OCI-LY3 (cell line): Measurements from ENCODE around the gene WDR5.

ENCODE experiments used
- H2AFZ ChIP-seq: fragments of 200-600, 300-600 bp; shearing (Covaris generic); 2 replicates; pipeline ENCODE4 v1.6.0; 2014; ENCODE audit warnings: antibody characterized with exemption, low read depth, low read length
- H3K27ac ChIP-seq: fragments of 200-600, 300-600 bp; sonication (generic); 2 replicates; pipeline ENCODE4 v1.5.1; 2014; ENCODE audit warnings: mild to moderate bottlenecking, low read length, moderate library complexity, mixed read lengths
- H3K27me3 ChIP-seq: fragments of 200-600, 300-600 bp; sonication (generic); 2 replicates; pipeline ENCODE4 v1.6.1; 2014; ENCODE audit warnings: low read depth, low read length, mixed read lengths
- H3K36me3 ChIP-seq: fragments of 200-600, 300-600 bp; sonication (generic); replicated peaks from 2 replicates; pipeline ENCODE3; 2014; ENCODE audit warnings: low read depth, low read length, mixed read lengths
- H3K4me1 ChIP-seq: fragments of 300-600, 200-600 bp; sonication (generic); 2 replicates; pipeline ENCODE4 v1.6.1; 2014; ENCODE audit warnings: low read length, mixed read lengths
- H3K4me2 ChIP-seq: fragments of 200-600, 300-600 bp; sonication (generic); 2 replicates; pipeline ENCODE4 v1.6.1; 2014; ENCODE audit warnings: low read length, mixed read lengths
- H3K4me3 ChIP-seq: fragments of 300-600, 200-600 bp; sonication (generic); 2 replicates; pipeline ENCODE4 v1.5.1; 2014; ENCODE audit warnings: antibody characterized with exemption, mild to moderate bottlenecking, low read length, moderate library complexity
- H3K79me2 ChIP-seq: fragments of 300-600, 200-600 bp; shearing (Covaris generic); 2 replicates; pipeline ENCODE4 v1.6.1; 2014; ENCODE audit warnings: mild to moderate bottlenecking, low read length, mixed read lengths
- H3K9ac ChIP-seq: fragments of 300-600, 200-600 bp; shearing (Covaris generic); 2 replicates; pipeline ENCODE4 v1.6.0; 2014; ENCODE audit warnings: mild to moderate bottlenecking, low read length, moderate library complexity
- H3K9me3 ChIP-seq: fragments of 200-600, 300-600 bp; shearing (Covaris generic); 2 replicates; pipeline ENCODE4 v1.6.1; 2014; ENCODE audit warnings: low read length, mixed read lengths; ENCODE audit not compliant: insufficient read depth
- H4K20me1 ChIP-seq: fragments of 200-600, 300-600 bp; sonication (generic); 2 replicates; pipeline ENCODE4 v1.6.1; 2016; ENCODE audit warnings: low read length, mixed read lengths; ENCODE audit not compliant: insufficient read depth
- EZH2phosphoT487 ChIP-seq: fragments of 200-600 bp; shearing (Covaris generic); IDR thresholded peaks from 2 replicates; pipeline ENCODE4 v1.6.1; 2018; ENCODE audit warnings: antibody characterized with exemption, mixed run types, low read depth
- TF ChIP-seq, protein P1 (sequence below): fragments of 200-600, 300-600 bp; sonication (generic); IDR thresholded peaks from 2 replicates; pipeline ENCODE4 v1.5.1; 2014; ENCODE audit warnings: antibody characterized with exemption, low read length, low read depth

Gene WDR5

GRCh38 chr9:134187891-134188385, 52.1 kb downstream of the WDR5 start:
- H3K4me1 ChIP-seq, result peaks cover 27% of the 10 kb centered on the region
- peak overlapping the region; percentile 55; the same call in 1 of the 2 replicates for H3K4me2 ChIP-seq
- H3K36me3 ChIP-seq, result no peaks in the 10 kb centered on the region
- H3K4me3 ChIP-seq, result no peak overlapping the region
- H3K27ac ChIP-seq, result no peak overlapping the region
- H3K79me2 ChIP-seq, result no peaks in the 10 kb centered on the region
- no peak overlapping the region for H2AFZ ChIP-seq
- no peaks in the 10 kb centered on the region; the same call in 1 of the 2 replicates for H3K27me3 ChIP-seq
- no peaks in the 10 kb centered on the region for H4K20me1 ChIP-seq
- TF ChIP-seq EZH2phosphoT487, result no peak
- TF ChIP-seq, protein P1, sequence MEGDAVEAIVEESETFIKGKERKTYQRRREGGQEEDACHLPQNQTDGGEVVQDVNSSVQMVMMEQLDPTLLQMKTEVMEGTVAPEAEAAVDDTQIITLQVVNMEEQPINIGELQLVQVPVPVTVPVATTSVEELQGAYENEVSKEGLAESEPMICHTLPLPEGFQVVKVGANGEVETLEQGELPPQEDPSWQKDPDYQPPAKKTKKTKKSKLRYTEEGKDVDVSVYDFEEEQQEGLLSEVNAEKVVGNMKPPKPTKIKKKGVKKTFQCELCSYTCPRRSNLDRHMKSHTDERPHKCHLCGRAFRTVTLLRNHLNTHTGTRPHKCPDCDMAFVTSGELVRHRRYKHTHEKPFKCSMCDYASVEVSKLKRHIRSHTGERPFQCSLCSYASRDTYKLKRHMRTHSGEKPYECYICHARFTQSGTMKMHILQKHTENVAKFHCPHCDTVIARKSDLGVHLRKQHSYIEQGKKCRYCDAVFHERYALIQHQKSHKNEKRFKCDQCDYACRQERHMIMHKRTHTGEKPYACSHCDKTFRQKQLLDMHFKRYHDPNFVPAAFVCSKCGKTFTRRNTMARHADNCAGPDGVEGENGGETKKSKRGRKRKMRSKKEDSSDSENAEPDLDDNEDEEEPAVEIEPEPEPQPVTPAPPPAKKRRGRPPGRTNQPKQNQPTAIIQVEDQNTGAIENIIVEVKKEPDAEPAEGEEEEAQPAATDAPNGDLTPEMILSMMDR, result no peak
- H3K9me3 ChIP-seq, result no peaks in the 10 kb centered on the region
- no peak overlapping the region for H3K9ac ChIP-seq

DNA sequence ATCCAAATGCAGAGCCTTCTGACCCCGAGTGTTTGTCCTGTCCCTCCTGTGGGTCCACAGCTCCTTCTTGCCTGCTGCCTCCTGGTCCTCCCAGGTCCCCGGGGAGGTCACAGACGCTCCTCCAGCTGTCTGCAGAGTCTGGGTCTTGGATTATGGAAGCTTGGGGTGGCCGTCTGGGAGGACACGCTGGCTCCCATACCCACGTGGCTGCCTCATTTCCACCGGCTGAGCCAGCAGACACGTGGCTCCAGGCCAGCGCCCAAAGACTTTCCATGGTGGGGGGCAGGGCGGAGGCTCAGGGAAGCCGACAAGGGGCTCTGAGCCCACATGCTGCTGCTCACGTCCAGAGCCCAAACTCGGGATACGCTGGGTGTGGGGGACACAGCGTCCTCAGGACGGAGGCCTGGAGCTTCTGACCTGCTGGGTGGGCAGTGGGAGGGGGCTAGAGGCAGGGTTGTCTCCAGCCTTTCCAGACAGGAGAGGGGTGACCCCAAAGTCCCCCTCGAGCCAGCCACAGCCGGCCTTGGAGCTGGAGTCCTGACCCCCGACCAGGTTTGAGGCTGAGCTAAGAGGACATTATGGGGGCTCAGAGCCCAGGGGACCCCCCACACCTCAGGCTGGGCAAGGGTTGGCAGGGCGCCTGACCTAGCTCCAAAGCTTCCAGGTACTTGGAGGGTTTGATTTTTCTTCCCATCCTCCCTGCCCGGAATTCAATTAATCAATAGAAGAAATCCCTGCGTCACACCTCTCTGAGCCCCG, 52.7 kb downstream of the WDR5 start:
- H3K4me3 ChIP-seq, result no peak overlapping the region
- H3K9me3 ChIP-seq, result no peaks in the 10 kb centered on the region
- H3K4me1 ChIP-seq, result peaks cover 27% of the 10 kb centered on the region
- no peaks in the 10 kb centered on the region; the same call in 1 of the 2 replicates for H3K27me3 ChIP-seq
- H2AFZ ChIP-seq, result no peak overlapping the region
- no peaks in the 10 kb centered on the region for H4K20me1 ChIP-seq
- no peaks in the 10 kb centered on the region for H3K36me3 ChIP-seq
- H3K4me2 ChIP-seq, result no peak overlapping the region
- no peak overlapping the region for H3K9ac ChIP-seq
- no peak for TF ChIP-seq EZH2phosphoT487
- TF ChIP-seq, protein P1, result no peak
- H3K27ac ChIP-seq, result no peak overlapping the region
- H3K79me2 ChIP-seq, result no peaks in the 10 kb centered on the region

DNA sequence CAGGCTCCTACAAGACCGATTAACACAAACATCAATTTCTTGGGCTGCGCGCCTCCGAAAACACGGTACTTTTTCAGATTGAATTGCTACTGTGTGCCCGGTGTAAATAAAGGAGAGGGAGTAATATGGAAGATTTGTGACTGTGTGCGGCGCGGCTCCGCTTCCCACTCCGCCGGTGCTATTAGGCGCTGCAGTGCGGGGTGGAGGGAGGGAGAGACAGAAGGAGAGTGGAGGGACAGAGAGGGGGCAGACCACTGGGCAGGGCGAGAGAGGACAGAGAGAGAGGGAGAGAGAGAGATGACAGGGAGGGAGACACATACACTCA, 53.2 kb downstream of the WDR5 start:
- Histone ChIP-seq H3K4me1 (peaks cover 27% of the 10 kb centered on the region), H3K9me3 (no peaks in the 10 kb centered on the region), H3K27me3 (no peaks in the 10 kb centered on the region; the same call in 1 of the 2 replicates), H3K79me2 (no peaks in the 10 kb centered on the region), H3K4me2 (no peak overlapping the region), H3K9ac (no peak overlapping the region), H3K4me3 (no peak overlapping the region), H2AFZ (no peak overlapping the region), H3K27ac (no peak overlapping the region), H3K36me3 (no peaks in the 10 kb centered on the region), H4K20me1 (no peaks in the 10 kb centered on the region)
- TF ChIP-seq, protein P1, result no peak
- no peak for TF ChIP-seq EZH2phosphoT487

DNA sequence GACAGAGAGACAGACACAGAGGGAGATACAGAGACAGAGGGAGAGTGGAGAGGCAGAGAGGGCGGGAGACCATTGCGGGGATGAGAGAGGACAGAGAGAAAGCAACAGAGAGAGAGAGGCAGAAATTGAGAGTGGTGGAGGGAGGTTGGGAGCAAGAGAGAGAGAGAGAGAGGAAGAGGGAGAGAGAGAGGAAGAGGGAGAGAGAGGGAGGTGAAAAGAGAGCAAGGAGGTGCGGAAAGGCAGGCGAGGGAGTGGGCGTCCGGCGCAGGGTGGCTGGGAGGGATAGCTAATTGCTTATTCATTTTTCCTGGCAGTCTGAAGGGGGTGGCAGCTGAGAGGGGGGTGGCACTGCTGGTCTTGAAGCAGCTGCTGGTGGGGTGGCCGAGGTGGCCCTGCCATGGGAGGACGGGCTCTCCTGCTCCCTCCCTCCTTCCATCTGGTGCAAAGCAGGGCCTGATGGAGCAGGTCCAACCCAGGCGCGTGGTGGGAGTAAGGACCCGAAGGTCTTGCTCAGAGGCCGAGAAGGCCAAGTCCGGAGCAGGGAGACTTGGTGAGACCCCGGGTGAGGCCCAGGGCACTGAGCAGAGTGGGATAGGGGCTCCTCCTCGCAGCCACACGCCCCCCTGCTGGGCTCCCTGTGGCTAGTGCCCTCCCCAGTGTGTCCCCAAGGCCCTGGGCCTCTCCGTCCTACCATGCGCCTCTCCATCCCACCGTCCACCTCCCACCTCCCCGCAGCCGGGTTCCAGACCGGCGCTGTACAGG, 53.8 kb downstream of the WDR5 start:
- no peak for TF ChIP-seq EZH2phosphoT487
- TF ChIP-seq, protein P1, result no peak
- Histone ChIP-seq H4K20me1 (no peaks in the 10 kb centered on the region), H3K9ac (no peak overlapping the region), H3K79me2 (no peaks in the 10 kb centered on the region), H3K36me3 (no peaks in the 10 kb centered on the region), H2AFZ (no peak overlapping the region), H3K27me3 (no peaks in the 10 kb centered on the region; the same call in 1 of the 2 replicates), H3K4me2 (no peak overlapping the region), H3K9me3 (no peaks in the 10 kb centered on the region), H3K27ac (no peak overlapping the region), H3K4me1 (peaks cover 27% of the 10 kb centered on the region), H3K4me3 (no peak overlapping the region)
